ENCODE data around the gene LST1.

Gene LST1

DNA sequence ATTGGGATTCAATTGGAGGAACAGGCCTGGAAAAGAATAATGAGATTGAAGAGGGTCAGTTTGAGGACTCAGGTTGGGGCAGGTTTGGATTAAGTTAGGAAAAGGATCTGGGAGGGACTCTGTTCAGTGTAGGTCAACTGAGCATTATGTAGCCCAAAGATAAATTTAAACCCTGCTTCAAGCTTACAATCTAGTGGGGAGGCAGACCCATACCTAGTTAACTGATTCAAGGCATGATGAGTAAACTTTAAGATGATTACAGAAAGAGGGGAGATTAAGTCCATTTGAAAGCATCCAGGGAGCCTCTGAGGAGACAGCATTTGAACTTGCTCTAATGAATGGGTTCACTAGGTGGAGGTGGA, 25.4 kb upstream of the LST1 start:
- no peak for DNase-seq

DNA sequence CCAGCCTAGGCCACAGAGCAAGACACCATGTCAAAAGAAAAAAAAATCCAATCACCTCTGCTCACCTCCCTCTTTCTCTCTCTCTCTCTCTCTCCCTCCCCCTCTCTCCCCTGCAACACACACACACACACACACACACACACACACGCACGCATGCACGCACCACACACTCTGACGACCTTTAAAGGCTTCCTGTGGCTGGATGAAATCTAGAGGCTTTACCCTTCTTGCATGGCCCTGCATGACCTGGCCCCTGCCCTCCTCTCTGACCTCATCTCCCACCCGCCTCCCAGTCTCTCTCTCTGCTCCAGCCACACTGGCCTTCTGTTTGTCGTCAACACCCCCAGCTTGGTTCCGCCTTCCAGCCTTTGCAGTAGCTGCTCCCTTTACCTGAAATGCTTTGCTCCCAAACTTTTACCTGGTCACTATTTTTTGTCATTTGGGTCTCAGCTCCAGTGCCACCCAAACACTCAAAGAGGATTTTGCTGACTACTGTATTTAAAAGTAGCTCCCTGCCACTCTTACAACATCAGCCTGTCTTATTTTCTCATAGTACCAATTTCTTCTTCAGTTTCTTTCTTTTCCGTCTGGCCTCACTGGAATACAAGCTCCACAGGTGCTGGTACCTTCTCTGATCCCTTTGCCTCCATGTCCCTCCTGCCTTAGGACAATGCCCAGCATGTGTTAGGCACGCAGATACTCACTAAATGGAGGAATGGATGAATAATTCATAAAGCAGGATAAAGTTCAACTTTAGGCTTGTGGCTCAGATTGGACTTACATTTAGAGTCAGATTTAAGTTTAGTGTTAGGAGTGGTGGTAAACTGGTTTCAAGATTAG, 18.3 kb upstream of the LST1 start:
- no peak for DNase-seq

DNA sequence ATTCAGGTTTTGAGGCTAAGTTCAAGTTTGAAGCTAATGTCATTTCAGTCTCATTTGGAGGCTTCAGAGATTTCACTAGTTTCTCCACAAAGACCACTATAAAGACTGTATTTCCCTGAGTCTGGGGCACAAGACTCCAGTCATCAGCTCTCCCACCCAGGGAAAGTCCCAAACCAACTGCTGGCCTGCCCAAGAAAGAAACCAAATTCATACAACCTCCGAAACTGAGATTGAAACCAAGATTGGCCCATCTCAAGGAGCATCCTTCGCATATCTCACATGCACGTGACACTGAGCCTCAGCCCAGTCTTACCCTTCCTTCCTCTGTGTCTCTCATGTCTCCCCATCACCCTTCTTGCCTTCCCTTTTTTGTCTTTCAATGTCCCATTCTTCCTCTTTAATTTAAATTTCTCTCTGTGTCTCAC, 17.5 kb upstream of the LST1 start:
- no peak for DNase-seq

DNA sequence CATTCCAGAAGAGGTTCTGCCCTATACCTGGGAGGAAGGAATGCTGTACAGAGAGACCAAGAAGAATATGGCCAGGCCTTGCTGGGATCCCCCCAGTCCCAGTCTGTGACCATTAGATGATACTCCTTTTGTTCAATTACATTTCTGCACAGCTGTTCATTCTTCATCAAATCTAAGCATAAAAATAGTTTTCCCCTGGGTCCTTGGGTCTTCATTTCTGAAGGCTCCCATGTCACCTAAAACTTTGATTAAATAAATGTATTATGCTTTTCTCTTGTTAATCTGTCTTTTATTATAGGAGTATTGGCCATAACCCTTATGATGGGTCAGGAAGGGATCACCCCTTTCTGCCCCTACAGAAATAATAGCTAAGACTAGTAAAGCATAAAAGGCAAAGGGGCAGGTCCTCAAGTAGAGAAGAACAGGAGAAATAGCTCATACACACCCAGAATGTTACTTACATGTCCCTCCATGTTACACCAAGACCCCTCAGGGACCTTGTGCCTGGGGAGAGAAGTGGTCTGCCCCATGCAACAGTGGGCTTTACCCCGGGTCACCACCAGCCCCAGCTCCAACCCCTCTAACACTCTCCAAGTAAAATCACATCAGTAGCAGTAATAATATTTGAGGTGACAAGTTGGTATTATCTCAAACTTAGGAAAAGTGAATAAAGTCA, 16.1 kb upstream of the LST1 start:
- DNase-seq, result no peak

DNA sequence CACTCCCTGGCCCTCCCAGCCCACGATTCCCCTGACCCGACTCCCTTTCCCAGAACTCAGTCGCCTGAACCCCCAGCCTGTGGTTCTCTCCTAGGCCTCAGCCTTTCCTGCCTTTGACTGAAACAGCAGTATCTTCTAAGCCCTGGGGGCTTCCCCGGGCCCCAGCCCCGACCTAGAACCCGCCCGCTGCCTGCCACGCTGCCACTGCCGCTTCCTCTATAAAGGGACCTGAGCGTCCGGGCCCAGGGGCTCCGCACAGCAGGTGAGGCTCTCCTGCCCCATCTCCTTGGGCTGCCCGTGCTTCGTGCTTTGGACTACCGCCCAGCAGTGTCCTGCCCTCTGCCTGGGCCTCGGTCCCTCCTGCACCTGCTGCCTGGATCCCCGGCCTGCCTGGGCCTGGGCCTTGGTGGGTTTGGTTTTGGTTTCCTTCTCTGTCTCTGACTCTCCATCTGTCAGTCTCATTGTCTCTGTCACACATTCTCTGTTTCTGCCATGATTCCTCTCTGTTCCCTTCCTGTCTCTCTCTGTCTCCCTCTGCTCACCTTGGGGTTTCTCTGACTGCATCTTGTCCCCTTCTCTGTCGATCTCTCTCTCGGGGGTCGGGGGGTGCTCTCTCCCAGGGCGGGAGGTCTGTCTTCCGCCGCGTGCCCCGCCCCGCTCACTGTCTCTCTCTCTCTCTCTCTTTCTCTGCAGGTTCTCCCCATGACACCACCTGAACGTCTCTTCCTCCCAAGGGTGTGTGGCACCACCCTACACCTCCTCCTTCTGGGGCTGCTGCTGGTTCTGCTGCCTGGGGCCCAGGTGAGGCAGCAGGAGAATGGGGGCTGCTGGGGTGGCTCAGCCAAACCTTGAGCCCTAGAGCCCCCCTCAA, 13.8 kb upstream of the LST1 start, which contains the start of gene LTA:
Gene LTA (plus strand): TSS at position 249 of the 871 bp plus-strand sequence. CDS start 454 bp downstream, at position 703.
- no peak for DNase-seq

DNA sequence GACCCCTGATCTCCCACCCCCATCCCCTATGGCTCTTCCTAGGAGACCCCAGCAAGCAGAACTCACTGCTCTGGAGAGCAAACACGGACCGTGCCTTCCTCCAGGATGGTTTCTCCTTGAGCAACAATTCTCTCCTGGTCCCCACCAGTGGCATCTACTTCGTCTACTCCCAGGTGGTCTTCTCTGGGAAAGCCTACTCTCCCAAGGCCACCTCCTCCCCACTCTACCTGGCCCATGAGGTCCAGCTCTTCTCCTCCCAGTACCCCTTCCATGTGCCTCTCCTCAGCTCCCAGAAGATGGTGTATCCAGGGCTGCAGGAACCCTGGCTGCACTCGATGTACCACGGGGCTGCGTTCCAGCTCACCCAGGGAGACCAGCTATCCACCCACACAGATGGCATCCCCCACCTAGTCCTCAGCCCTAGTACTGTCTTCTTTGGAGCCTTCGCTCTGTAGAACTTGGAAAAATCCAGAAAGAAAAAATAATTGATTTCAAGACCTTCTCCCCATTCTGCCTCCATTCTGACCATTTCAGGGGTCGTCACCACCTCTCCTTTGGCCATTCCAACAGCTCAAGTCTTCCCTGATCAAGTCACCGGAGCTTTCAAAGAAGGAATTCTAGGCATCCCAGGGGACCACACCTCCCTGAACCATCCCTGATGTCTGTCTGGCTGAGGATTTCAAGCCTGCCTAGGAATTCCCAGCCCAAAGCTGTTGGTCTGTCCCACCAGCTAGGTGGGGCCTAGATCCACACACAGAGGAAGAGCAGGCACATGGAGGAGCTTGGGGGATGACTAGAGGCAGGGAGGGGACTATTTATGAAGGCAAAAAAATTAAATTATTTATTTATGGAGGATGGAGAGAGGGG, 12.6 kb upstream of the LST1 start:
- no peak for DNase-seq

DNA sequence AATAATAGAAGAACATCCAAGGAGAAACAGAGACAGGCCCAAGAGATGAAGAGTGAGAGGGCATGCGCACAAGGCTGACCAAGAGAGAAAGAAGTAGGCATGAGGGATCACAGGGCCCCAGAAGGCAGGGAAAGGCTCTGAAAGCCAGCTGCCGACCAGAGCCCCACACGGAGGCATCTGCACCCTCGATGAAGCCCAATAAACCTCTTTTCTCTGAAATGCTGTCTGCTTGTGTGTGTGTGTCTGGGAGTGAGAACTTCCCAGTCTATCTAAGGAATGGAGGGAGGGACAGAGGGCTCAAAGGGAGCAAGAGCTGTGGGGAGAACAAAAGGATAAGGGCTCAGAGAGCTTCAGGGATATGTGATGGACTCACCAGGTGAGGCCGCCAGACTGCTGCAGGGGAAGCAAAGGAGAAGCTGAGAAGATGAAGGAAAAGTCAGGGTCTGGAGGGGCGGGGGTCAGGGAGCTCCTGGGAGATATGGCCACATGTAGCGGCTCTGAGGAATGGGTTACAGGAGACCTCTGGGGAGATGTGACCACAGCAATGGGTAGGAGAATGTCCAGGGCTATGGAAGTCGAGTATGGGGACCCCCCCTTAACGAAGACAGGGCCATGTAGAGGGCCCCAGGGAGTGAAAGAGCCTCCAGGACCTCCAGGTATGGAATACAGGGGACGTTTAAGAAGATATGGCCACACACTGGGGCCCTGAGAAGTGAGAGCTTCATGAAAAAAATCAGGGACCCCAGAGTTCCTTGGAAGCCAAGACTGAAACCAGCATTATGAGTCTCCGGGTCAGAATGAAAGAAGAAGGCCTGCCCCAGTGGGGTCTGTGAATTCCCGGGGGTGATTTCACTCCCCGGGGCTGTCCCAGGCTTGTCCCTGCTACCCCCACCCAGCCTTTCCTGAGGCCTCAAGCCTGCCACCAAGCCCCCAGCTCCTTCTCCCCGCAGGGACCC, 11.7 kb upstream of the LST1 start:
- no peak for DNase-seq

DNA sequence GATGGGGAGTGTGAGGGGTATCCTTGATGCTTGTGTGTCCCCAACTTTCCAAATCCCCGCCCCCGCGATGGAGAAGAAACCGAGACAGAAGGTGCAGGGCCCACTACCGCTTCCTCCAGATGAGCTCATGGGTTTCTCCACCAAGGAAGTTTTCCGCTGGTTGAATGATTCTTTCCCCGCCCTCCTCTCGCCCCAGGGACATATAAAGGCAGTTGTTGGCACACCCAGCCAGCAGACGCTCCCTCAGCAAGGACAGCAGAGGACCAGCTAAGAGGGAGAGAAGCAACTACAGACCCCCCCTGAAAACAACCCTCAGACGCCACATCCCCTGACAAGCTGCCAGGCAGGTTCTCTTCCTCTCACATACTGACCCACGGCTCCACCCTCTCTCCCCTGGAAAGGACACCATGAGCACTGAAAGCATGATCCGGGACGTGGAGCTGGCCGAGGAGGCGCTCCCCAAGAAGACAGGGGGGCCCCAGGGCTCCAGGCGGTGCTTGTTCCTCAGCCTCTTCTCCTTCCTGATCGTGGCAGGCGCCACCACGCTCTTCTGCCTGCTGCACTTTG, 10.7 kb upstream of the LST1 start, which contains the start of gene TNF:
Gene TNF (plus strand): TSS at position 231 of the 567 bp plus-strand sequence. CDS start 177 bp downstream, at position 408.
- no peak for DNase-seq

DNA sequence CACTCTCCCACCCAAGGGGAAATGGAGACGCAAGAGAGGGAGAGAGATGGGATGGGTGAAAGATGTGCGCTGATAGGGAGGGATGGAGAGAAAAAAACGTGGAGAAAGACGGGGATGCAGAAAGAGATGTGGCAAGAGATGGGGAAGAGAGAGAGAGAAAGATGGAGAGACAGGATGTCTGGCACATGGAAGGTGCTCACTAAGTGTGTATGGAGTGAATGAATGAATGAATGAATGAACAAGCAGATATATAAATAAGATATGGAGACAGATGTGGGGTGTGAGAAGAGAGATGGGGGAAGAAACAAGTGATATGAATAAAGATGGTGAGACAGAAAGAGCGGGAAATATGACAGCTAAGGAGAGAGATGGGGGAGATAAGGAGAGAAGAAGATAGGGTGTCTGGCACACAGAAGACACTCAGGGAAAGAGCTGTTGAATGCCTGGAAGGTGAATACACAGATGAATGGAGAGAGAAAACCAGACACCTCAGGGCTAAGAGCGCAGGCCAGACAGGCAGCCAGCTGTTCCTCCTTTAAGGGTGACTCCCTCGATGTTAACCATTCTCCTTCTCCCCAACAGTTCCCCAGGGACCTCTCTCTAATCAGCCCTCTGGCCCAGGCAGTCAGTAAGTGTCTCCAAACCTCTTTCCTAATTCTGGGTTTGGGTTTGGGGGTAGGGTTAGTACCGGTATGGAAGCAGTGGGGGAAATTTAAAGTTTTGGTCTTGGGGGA, 10.0 kb upstream of the LST1 start:
- no peak for DNase-seq

DNA sequence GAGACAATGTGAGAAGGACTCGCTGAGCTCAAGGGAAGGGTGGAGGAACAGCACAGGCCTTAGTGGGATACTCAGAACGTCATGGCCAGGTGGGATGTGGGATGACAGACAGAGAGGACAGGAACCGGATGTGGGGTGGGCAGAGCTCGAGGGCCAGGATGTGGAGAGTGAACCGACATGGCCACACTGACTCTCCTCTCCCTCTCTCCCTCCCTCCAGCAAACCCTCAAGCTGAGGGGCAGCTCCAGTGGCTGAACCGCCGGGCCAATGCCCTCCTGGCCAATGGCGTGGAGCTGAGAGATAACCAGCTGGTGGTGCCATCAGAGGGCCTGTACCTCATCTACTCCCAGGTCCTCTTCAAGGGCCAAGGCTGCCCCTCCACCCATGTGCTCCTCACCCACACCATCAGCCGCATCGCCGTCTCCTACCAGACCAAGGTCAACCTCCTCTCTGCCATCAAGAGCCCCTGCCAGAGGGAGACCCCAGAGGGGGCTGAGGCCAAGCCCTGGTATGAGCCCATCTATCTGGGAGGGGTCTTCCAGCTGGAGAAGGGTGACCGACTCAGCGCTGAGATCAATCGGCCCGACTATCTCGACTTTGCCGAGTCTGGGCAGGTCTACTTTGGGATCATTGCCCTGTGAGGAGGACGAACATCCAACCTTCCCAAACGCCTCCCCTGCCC, 9.0 kb upstream of the LST1 start:
- no peak for DNase-seq

DNA sequence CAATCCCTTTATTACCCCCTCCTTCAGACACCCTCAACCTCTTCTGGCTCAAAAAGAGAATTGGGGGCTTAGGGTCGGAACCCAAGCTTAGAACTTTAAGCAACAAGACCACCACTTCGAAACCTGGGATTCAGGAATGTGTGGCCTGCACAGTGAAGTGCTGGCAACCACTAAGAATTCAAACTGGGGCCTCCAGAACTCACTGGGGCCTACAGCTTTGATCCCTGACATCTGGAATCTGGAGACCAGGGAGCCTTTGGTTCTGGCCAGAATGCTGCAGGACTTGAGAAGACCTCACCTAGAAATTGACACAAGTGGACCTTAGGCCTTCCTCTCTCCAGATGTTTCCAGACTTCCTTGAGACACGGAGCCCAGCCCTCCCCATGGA, 8.5 kb upstream of the LST1 start:
- DNase-seq, result no peak

DNA sequence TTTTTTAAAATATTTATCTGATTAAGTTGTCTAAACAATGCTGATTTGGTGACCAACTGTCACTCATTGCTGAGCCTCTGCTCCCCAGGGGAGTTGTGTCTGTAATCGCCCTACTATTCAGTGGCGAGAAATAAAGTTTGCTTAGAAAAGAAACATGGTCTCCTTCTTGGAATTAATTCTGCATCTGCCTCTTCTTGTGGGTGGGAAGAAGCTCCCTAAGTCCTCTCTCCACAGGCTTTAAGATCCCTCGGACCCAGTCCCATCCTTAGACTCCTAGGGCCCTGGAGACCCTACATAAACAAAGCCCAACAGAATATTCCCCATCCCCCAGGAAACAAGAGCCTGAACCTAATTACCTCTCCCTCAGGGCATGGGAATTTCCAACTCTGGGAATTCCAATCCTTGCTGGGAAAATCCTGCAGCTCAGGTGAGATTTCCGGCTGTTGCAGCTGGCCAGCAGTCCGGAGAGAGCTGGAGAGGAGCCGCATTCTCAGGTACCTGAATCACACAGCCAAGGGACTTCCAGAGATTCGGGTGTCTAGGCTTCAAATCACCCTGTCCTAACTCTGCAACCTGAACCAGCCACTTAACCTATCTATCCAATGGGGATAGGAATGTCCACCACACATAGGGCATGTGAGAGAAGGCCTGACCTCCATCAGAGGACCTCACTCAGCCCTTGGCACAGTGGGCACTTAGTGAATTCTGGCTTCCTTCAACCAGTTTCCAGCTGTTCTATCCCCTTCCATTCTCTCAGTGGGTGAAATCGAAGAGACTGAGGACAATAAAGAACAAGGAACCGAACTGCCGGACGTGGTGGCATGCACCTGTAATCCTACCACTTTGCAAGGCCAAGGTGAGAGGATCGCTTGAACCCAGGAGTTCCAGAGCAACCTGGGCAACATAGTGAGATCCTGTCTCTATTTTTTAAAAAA, 7.6 kb upstream of the LST1 start:
- no peak for DNase-seq

DNA sequence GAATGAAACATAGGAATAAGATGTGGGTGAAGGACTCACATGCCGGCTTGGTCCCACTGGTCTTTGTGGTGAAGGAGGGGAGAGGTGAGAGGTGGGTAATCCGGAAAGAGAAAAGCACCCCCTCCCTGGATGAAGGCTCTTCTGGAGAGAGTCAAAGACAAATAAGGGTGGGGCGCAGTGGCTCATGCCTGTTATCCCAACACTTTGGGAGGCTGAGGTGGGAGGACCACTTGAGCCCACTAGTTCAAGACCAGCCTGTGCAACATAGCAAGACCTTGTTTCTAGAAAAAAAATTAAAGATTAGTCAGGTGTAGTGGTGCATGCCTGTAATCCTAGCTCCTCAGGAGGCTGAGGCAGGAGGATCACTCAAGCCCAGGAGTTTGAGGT, 7.0 kb upstream of the LST1 start:
- DNase-seq, result no peak

DNA sequence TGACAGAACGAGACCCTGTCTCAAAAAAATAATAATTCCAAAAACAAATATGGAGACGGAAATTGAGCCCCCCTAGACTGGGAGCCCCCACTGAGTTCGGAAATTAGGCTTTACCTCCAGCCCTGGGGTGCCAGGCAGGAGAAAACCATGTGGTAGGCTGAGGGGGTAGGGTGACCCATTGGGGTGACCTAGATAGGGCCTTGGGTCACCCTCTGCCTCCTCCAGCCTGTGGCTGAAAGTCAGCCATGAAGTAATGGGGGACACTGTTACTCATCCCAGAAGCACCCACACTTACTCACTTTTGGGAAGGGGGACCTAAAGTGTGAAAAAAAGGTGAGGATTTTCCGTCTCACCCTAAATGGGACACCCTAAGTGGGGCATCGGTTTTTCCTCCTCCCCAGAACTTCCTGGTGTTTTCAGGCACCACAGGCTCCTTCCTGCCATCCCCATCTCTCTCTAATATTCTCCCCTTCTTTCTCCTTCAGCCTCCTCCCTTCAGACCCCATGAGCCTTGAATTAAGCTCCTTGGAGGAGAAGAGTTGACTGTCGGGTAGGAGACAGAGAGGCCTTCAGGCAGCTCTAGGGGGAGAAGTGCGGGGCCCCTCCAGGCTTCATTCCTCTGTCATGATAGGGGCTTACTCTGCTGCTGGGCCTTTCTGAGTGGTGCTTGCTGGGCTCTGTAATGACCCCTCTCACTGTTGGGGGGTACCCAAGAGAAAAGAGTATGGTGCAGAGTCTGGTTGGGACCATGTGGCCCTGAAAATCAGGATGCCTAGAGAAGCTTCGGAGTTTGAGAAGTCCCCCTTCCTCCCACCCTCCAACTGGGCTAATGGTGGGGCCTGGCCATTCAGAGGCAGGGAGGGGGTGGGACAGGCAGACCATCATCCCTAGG, 6.3 kb upstream of the LST1 start:
- DNase-seq, result no peak

DNA sequence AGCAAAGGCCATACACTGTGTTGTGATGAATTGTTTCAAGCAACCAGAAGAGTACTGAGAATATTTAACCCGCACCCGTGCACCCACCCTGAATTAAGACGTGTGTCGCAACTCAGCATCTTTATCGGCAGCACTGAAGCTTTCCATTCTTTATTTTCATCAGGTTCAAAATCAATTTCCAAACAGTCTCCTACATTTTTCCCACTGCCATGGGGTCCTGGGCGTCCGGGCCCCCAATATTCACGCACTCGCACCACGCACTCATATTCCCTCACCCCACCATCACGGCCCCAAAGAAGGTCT, 5.7 kb upstream of the LST1 start:
- DNase-seq, result no peak

DNA sequence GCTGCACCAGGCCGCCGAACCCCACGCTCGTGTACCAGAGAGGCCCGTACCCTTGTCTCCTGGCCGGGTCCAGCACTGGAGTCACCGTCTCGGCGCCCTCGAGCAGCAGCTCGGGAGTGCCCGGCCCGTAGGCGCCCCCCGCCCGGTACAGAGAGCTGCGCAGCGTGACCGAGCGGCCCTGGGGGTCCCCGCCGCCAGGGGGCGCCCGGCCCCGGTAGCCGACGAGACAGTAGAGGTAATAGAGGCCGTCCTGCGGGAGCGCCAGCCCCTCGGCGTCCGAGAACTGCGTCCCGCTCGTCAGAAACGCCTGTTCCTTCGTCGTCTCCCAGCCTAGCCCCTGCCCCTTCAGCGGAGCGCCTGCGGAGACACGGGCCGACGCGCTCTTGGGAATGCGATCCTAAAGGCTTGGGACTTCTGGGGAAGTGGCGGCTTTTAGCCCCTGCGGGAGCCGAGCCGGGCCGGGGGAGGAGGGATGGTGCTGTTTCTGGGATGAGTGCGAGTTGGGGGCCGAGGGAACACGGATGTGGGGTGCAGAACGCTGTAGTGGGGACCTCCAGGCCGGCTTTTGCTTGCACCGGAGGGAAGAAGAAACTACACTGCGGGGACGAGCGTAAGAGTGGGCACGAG, 5.2 kb upstream of the LST1 start:
- peak; percentile 93 for DNase-seq

All from OCI-M1 (cell line).